Measurements from ENCODE around the gene SLC1A7. TPM values are rescaled to one million over a fixed set of nuclear protein-coding genes. Genes with fewer than 3 reads are reported as not detected.

Gene SLC1A7
- total RNA-seq, 4 donors from 2014 or later = 0.24 TPM; not detected in 3

- Histone ChIP-seq H3K27ac (peak overlapping the region; percentile 53 to 70), H3K36me3 (no peaks in the 10 kb centered on the region), H3K9me3 (no peaks in the 10 kb centered on the region), H3K4me3 (no peak overlapping the region), H3K4me1 (no peaks in the 10 kb centered on the region), H3K27me3 (no peaks in the 10 kb centered on the region)
- DNase-seq = no peak
- TF ChIP-seq, protein P1, sequence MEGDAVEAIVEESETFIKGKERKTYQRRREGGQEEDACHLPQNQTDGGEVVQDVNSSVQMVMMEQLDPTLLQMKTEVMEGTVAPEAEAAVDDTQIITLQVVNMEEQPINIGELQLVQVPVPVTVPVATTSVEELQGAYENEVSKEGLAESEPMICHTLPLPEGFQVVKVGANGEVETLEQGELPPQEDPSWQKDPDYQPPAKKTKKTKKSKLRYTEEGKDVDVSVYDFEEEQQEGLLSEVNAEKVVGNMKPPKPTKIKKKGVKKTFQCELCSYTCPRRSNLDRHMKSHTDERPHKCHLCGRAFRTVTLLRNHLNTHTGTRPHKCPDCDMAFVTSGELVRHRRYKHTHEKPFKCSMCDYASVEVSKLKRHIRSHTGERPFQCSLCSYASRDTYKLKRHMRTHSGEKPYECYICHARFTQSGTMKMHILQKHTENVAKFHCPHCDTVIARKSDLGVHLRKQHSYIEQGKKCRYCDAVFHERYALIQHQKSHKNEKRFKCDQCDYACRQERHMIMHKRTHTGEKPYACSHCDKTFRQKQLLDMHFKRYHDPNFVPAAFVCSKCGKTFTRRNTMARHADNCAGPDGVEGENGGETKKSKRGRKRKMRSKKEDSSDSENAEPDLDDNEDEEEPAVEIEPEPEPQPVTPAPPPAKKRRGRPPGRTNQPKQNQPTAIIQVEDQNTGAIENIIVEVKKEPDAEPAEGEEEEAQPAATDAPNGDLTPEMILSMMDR (IDR thresholded peaks at IDR 0.05) = no peak
- no peak for TF ChIP-seq POLR2A (IDR thresholded peaks at IDR 0.05)
- intact Hi-C loops (cut with DNase I; ENCODE audit: low total_unique reads) = no loop called here
Observed at GRCh38 chr1:53073287-53073686, 69.2 kb downstream of the SLC1A7 start.

DNA sequence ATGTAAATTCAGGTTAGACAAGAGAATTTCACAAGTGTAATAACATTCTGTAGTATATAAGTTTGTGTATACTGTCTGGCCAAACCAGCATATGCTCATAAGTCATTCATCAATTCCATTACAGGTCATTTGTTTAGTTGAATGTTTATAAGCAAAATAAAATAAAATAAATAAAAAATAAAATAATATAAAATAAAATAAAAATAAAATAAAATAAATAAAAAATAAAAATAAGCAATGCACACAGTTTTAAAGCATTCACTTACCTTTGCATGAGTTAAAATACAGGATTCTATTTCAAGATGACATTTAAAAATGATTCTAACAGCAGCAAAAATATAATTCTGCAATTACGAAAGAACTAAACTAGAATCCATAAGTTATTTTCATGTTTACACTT, 70.5 kb downstream of the SLC1A7 start:
- no peaks in the 10 kb centered on the region for H3K9me3 ChIP-seq
- H3K4me3 ChIP-seq = no peak overlapping the region
- peaks cover 0 to 2% of the 10 kb centered on the region in 2 donors for H3K4me1 ChIP-seq
- no peaks in the 10 kb centered on the region for H3K36me3 ChIP-seq
- DNase-seq = no peak
- H3K27ac ChIP-seq = no peak overlapping the region
- intact Hi-C loops (cut with DNase I; ENCODE audit: low total_unique reads) = no loop called here
- no peaks in the 10 kb centered on the region for H3K27me3 ChIP-seq
- no peak for TF ChIP-seq POLR2A (IDR thresholded peaks at IDR 0.05)
- TF ChIP-seq, protein P1 (IDR thresholded peaks at IDR 0.05) = no peak

- peaks cover 0 to 2% of the 10 kb centered on the region in 2 donors for H3K4me1 ChIP-seq
- intact Hi-C loops (cut with DNase I; ENCODE audit: low total_unique reads) = no loop called here
- TF ChIP-seq, protein P1 (IDR thresholded peaks at IDR 0.05) = no peak
- no peak for TF ChIP-seq POLR2A (IDR thresholded peaks at IDR 0.05)
- peak in 1 of 2 donors; percentile 14 for DNase-seq
- no peak overlapping the region for H3K4me3 ChIP-seq
- H3K9me3 ChIP-seq = no peaks in the 10 kb centered on the region
- no peaks in the 10 kb centered on the region for H3K27me3 ChIP-seq
- no peak overlapping the region for H3K27ac ChIP-seq
- no peaks in the 10 kb centered on the region for H3K36me3 ChIP-seq
Observed at GRCh38 chr1:53071167-53071865, 71.1 kb downstream of the SLC1A7 start.

GRCh38 chr1:53070621-53071020, 71.8 kb downstream of the SLC1A7 start:
- no peaks in the 10 kb centered on the region for H3K9me3 ChIP-seq
- H3K36me3 ChIP-seq = no peaks in the 10 kb centered on the region
- no peaks in the 10 kb centered on the region for H3K27me3 ChIP-seq
- DNase-seq = no peak
- H3K4me3 ChIP-seq = no peak overlapping the region
- intact Hi-C loops (cut with DNase I; ENCODE audit: low total_unique reads) = no loop called here
- H3K4me1 ChIP-seq = peaks cover 0 to 2% of the 10 kb centered on the region in 2 donors
- no peak for TF ChIP-seq POLR2A (IDR thresholded peaks at IDR 0.05)
- TF ChIP-seq, protein P1 (IDR thresholded peaks at IDR 0.05) = no peak
- no peak overlapping the region for H3K27ac ChIP-seq

- TF ChIP-seq, protein P1 (IDR thresholded peaks at IDR 0.05) = no peak
- TF ChIP-seq POLR2A (IDR thresholded peaks at IDR 0.05) = no peak
- Histone ChIP-seq H3K36me3 (no peaks in the 10 kb centered on the region), H3K4me3 (no peak overlapping the region), H3K9me3 (no peaks in the 10 kb centered on the region), H3K27ac (no peak overlapping the region), H3K4me1 (peaks cover 0 to 2% of the 10 kb centered on the region in 2 donors), H3K27me3 (no peaks in the 10 kb centered on the region)
- intact Hi-C loops (cut with DNase I; ENCODE audit: low total_unique reads) = loop anchor here (10.0 kb wide), 1 partner anchor 115 kb away; no protein-coding TSS in a partner anchor
- DNase-seq = peak; percentile 12 to 15
Observed at GRCh38 chr1:53069663-53070327, 72.6 kb downstream of the SLC1A7 start.

Data from uterus (tissue), 4 donors.